Heart left ventricle (tissue), 16 donors: ENCODE measurements around the gene CD7. TPM values are rescaled to one million over a fixed set of nuclear protein-coding genes. Genes with fewer than 3 reads are reported as not detected.
A peak's percentile ranks its signal among the peaks of the same experiment; 100 is the strongest.

Experiments
- ATAC-seq, 4 donors: fragments of 200-7000 bp; cut with Tn5 transposase; one replicate each; pipeline ENCODE4 v1.9.1; 2020 to 2022; ENCODE audit warnings: moderate library complexity in 4 of 4, mild to moderate bottlenecking in 3 of 4, moderate number of reproducible peaks in 1 of 4
- DNase-seq, 5 donors: peaks; one replicate each; pipeline ENCODE4 v3.0.0-alpha.2; 2020
- H3K27ac ChIP-seq, 12 donors: fragments of 200-600 bp; sonication (generic) in 4 of 12; one replicate each; pipeline versions ENCODE4 v1.5.0 to v1.8.0; 2016 to 2022; ENCODE audit warnings: mild to moderate bottlenecking in 2 of 12
- H3K27me3 ChIP-seq, 9 donors: fragments of 200-600 bp; sonication (generic) in 2 of 9; one replicate each; pipeline versions ENCODE4 v1.5.1 to v1.8.0; 2016 to 2022; ENCODE audit warnings: mild to moderate bottlenecking in 3 of 9
- H3K36me3 ChIP-seq, 9 donors: fragments of 200-600 bp; sonication (generic) in 2 of 9; one replicate each; pipeline versions ENCODE4 v1.5.0 to v1.8.0; 2018 to 2022; ENCODE audit warnings: mild to moderate bottlenecking in 2 of 9
- H3K4me1 ChIP-seq, 12 donors: fragments of 200-600 bp; sonication (generic) in 4 of 12; one replicate each; pipeline versions ENCODE4 v1.5.0 to v1.8.0; 2016 to 2022; ENCODE audit warnings: mild to moderate bottlenecking in 3 of 12
- H3K4me3 ChIP-seq, 12 donors: fragments of 200-600 bp; sonication (generic) in 4 of 12; one replicate each; pipeline versions ENCODE4 v1.5.0 to v1.8.0; 2017 to 2022; ENCODE audit warnings: mild to moderate bottlenecking in 9 of 12, moderate library complexity in 4 of 12
- H3K9me3 ChIP-seq, 12 donors: fragments of 200-600 bp; sonication (generic) in 4 of 12; one replicate each; pipeline versions ENCODE4 v1.5.0 to v1.8.0; 2016 to 2022; ENCODE audit warnings: mild to moderate bottlenecking in 1 of 12
- CTCF ChIP-seq, 12 donors: fragments of 200-600 bp; sonication (generic) in 4 of 12; IDR thresholded peaks; one replicate each; pipeline versions ENCODE4 v1.5.0 to v1.8.0; 2018 to 2022; ENCODE audit warnings: antibody characterized with exemption in 12 of 12, mild to moderate bottlenecking in 5 of 12
- POLR2A ChIP-seq, 2 donors: fragments of 450-650 bp; IDR thresholded peaks; one replicate each; pipeline ENCODE4 v1.6.1; 2017; ENCODE audit warnings: antibody characterized with exemption in 2 of 2, mild to moderate bottlenecking in 2 of 2, moderate library complexity in 2 of 2
- whole genome bisulfite sequencing, 4 donors: extraction: QIAGEN DNeasy Blood & Tissue Kit in 2 of 4; methylation state at CpG; one replicate each; pipeline versions ENCODE4 v1.1.5 to v1.1.7; 2013 to 2018; 5-methylcytosine and 5-hydroxymethylcytosine counted together
- intact Hi-C, 10 donors: fragments of 100-400 bp; cut with DNase I; formaldehyde crosslinking; loops; one replicate each; pipeline versions ENCODE4 v1.11.1 to v1.14.2; 2022
- polyA plus RNA-seq, 2 donors: library from polyadenylated mRNA; stranded (reverse); fragments of 200-250 nt; gene quantifications; one replicate each; pipeline ENCODE4 v1.2.3, GENCODE V29; 2013
- total RNA-seq, 9 donors: library from RNA; depleted of rRNA in 2 of 9; stranded (reverse); fragments of >200 nt in 2 of 9; fragmentation: NEBNext Ultra II Directional in 3 of 9; extraction: Animal tissue kit (Norgen Biotek cat#: 25700) in 3 of 9; gene quantifications; one replicate each; pipeline versions ENCODE4 v1.1.0 to v1.2.4, GENCODE V29; 2016 to 2023
- donor health status: ischemic (EF 13 %, LVEDD 7.1; RV severe dilation, severe dysfunction).
- donor health status: healthy with polysubstance abuse.
- donor health status: DM: no; HTN: yes; CAD: no.
- donor health status: DM: no; HTN: no; CAD: no.
- donor health status: ischemic (EF 25% LVEDD 6.9; RV normal size, moderate dysfunction).
- donor health status: ischemic (EF 25% LVEDD 5.7; RV mildly dilated, moderate dysfunction).
- donor health status: healthy.
- donor health status: DM: yes; HTN: yes; CAD: no.
- donor health status: ischemic (EF 35%, LVEDD 5.7; RV mildly dilated, moderate dysfunction).
- donor health status: nonischemic (EF 11% LVEDD 7.7; RV severe dilation, severe dysfunction).
- donor health status: DM: yes; HTN: yes; CAD: no.
- donor health status: PGD.
- donor health status: ischemic (EF 29% LVEDD 5.4; RV normal size, mild dysfunction).
- donor health status: nonischemic (EF 23%, LVEDD 6.1; RV moderate dilation, normal function).

The CD7 gene
- total and polyA plus RNA-seq, 11 donors = 0.21 to 8.6 (median 0.42) TPM; not detected in 2

GRCh38 chr17:82287013-82287867 is 30.2 kb downstream of the CD7 start:
- WGBS, 4 donors = 63 to 76% (median 70%) methylated on average over 9 of the region's 9 CpGs
- TF ChIP-seq CTCF (IDR thresholded peaks at IDR 0.05) (no peak), POLR2A (IDR thresholded peaks at IDR 0.05) (no peak)
- DNase-seq (no peak), ATAC-seq (no peak)
- Histone ChIP-seq H3K9me3 (no peaks in the 10 kb centered on the region), H3K27me3 (no peaks in the 10 kb centered on the region), H3K27ac (peak overlapping the region; percentile 19 to 87 (median 78)), H3K36me3 (no peaks in the 10 kb centered on the region), H3K4me1 (peaks cover 5 to 41% (median 29%) of the 10 kb centered on the region in 12 donors), H3K4me3 (no peak overlapping the region)
- intact Hi-C loops = no loop called here

GRCh38 chr17:82285141-82285540 is 32.3 kb downstream of the CD7 start:
- ATAC-seq = no peak
- DNase-seq = no peak
- WGBS, 4 donors = 65 to 75% (median 70%) methylated on average over 8 of the region's 8 CpGs
- Histone ChIP-seq H3K4me1 (peaks cover 5 to 34% (median 24%) of the 10 kb centered on the region in 12 donors), H3K27me3 (no peaks in the 10 kb centered on the region), H3K27ac (peak overlapping the region in 4 of 12 donors; percentile 15 to 46 (median 28)), H3K36me3 (no peaks in the 10 kb centered on the region), H3K4me3 (no peak overlapping the region), H3K9me3 (no peaks in the 10 kb centered on the region)
- no peak for TF ChIP-seq POLR2A (IDR thresholded peaks at IDR 0.05)
- TF ChIP-seq CTCF (IDR thresholded peaks at IDR 0.05) = no peak
- intact Hi-C loops = no loop called here

GRCh38 chr17:82283208-82283749 is 34.1 kb downstream of the CD7 start:
- ATAC-seq (no peak), DNase-seq (peak in 1 of 5 donors; percentile 57)
- no peaks in the 10 kb centered on the region for H3K9me3 ChIP-seq
- intact Hi-C loops = no loop called here
- no peak overlapping the region for H3K4me3 ChIP-seq
- 35 to 50% (median 44%) methylated on average over 6 to 13 of the region's 13 CpGs for WGBS, 4 donors
- no peak overlapping the region for H3K27ac ChIP-seq
- TF ChIP-seq POLR2A (IDR thresholded peaks at IDR 0.05) (no peak), CTCF (IDR thresholded peaks at IDR 0.05) (no peak)
- H3K36me3 ChIP-seq = no peaks in the 10 kb centered on the region
- H3K4me1 ChIP-seq = peaks cover 5 to 38% (median 13%) of the 10 kb centered on the region in 12 donors
- H3K27me3 ChIP-seq = no peaks in the 10 kb centered on the region
